ENCODE measurements around the gene CCDC15.

GRCh38 chr11:125075900-125076317, 121.9 kb downstream of the CCDC15 start:
- TF ChIP-seq CTCF (IDR thresholded peaks at IDR 0.05) = no peak
- TF ChIP-seq POLR2AphosphoS5 (IDR thresholded peaks at IDR 0.05) = no peak
- no peak for TF ChIP-seq EP300 (IDR thresholded peaks at IDR 0.05)
